T-cell (primary cell): Measurements from ENCODE around the gene MAP2. TPM values are rescaled to one million over a fixed set of nuclear protein-coding genes. Genes with fewer than 3 reads are reported as not detected.

ENCODE experiments used
- ATAC-seq, 4 experiments: fragments of 200-7000 bp in 3 of 4; fragments of 150-1000 bp in 1 of 4; cut with Tn5 transposase; replicated peaks in 1 of 4; 1 replicate in 3 of 4; 2 replicates in 1 of 4; pipeline ENCODE4 v1.10.0; 2021; ENCODE audit warnings: moderate library complexity in 3 of 4, mild to moderate bottlenecking in 2 of 4, moderate number of reproducible peaks in 1 of 4
- CTCF ChIA-PET, 2 donors: fragments of 300-600 bp; sonication (Branson Sonifier 250); formaldehyde crosslinking; loops; one replicate each; lab custom pipeline; 2022; ENCODE audit warnings: antibody characterized with exemption in 2 of 2; lab: Charles Lee
- POLR2A ChIA-PET, 2 donors: fragments of 300-600 bp; sonication (Branson Sonifier 250); formaldehyde crosslinking; loops; one replicate each; lab custom pipeline; 2022; ENCODE audit warnings: antibody characterized with exemption in 2 of 2; lab: Charles Lee
- DNase-seq, 35 experiments: peaks; one replicate each; pipeline versions ENCODE4 v3.0.0 to v3.0.0-alpha.2; 2013 to 2023
- H3K27ac ChIP-seq: one replicate; pipeline ENCODE4 v1.5.1; 2013; ENCODE audit warnings: low read length
- H3K27me3 ChIP-seq, 2 experiments: replicated peaks in 1 of 2; 1 replicate in 1 of 2; 2 replicates in 1 of 2; pipeline versions ENCODE4 v1.6.1 to v1.7.0; 2013; ENCODE audit warnings: low read length in 1 of 2, mixed read lengths in 1 of 2; ENCODE audit not compliant: control insufficient read depth in 2 of 2, insufficient read depth in 2 of 2; ENCODE audit errors: extremely low read depth in 1 of 2
- H3K36me3 ChIP-seq, 2 donors: 1 replicate in 1 of 2; 2 replicates in 1 of 2; pipeline versions ENCODE4 v1.6.1 to v1.7.0; 2013; ENCODE audit warnings: low read length in 1 of 2; ENCODE audit not compliant: control insufficient read depth in 2 of 2, insufficient read depth in 1 of 2; ENCODE audit errors: extremely low read depth in 1 of 2
- H3K4me1 ChIP-seq, 2 experiments: 1 replicate in 1 of 2; 2 replicates in 1 of 2; pipeline versions ENCODE4 v1.6.1 to v1.7.0; 2013; ENCODE audit warnings: low read length in 2 of 2, mixed read lengths in 1 of 2; ENCODE audit not compliant: insufficient read depth in 2 of 2, control insufficient read depth in 1 of 2; ENCODE audit errors: extremely low read depth in 1 of 2
- H3K4me3 ChIP-seq, 2 donors: 1 replicate in 1 of 2; 2 replicates in 1 of 2; pipeline versions ENCODE4 v1.5.1 to v1.7.0; 2013; ENCODE audit warnings: mild to moderate bottlenecking in 2 of 2, low read length in 1 of 2, moderate library complexity in 1 of 2; ENCODE audit not compliant: control insufficient read depth in 1 of 2; ENCODE audit errors: extremely low read depth in 1 of 2
- H3K9me3 ChIP-seq: 2 replicates; pipeline ENCODE4 v1.7.0; 2013
- H3K27ac Mint-ChIP-seq, 2 donors: one replicate each; pipeline ENCODE4 v1.8.0; 2020 to 2021; ENCODE audit warnings: mild to moderate bottlenecking in 2 of 2, mixed read lengths in 2 of 2
- H3K27me3 Mint-ChIP-seq, 2 donors: one replicate each; pipeline ENCODE4 v1.8.0; 2021 to 2022; ENCODE audit warnings: mixed read lengths in 2 of 2
- H3K36me3 Mint-ChIP-seq: one replicate; pipeline ENCODE4 v1.8.0; 2021; ENCODE audit warnings: mixed read lengths
- H3K4me1 Mint-ChIP-seq, 3 donors: one replicate each; pipeline ENCODE4 v1.8.0; 2020 to 2022; ENCODE audit warnings: mixed read lengths in 3 of 3, mild to moderate bottlenecking in 1 of 3
- H3K4me3 Mint-ChIP-seq, 3 donors: one replicate each; pipeline ENCODE4 v1.8.0; 2020 to 2022; ENCODE audit warnings: mild to moderate bottlenecking in 3 of 3, mixed read lengths in 3 of 3, moderate library complexity in 3 of 3
- H3K9me3 Mint-ChIP-seq, 3 donors: one replicate each; pipeline ENCODE4 v1.8.0; 2020 to 2022; ENCODE audit warnings: mixed read lengths in 3 of 3
- WGBS: methylation state at CpG from one replicate; pipeline ENCODE4 v1.1.5; 2013; ENCODE audit warnings: missing lambda C conversion rate; ENCODE audit not compliant: insufficient coverage; 5-methylcytosine and 5-hydroxymethylcytosine counted together
- total RNA-seq, 35 experiments: library from RNA in 6 of 35; stranded (reverse) in 6 of 35; fragments of 120-200 nt in 1 of 35; gene quantifications; one replicate each; pipeline versions ENCODE4 v1.2.1 to v1.2.4 and lab custom pipeline; 2013 to 2026

Gene MAP2
- total RNA-seq, 5 donors from 2014 or later (not counting 1 experiment from before 2014, with no cell fraction given) = 0.35 to 0.86 (median 0.46) TPM

DNA sequence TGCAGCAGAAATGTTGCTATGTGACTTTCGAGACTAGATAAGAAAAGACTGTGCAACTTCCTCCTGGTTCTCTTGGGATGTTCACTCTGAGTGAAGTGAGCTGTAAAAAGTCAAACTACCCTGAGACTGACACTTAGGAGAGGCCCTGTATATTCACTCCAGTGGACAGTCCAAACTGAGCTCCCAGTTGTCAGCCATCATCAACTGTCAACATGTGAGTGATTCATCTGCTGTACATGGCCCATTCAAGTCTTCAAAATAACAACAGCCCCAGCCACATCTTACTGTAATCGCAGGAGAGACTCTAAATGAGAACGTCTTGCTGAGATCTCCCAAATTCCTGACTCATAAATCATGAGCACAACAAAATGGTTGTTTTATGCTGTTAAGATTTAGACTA lies 339.3 kb downstream of the MAP2 start:
- ChIA-PET CTCF (no interaction called here), POLR2A (no interaction called here)
- Histone ChIP-seq H3K9me3 (no peaks in the 10 kb centered on the region), H3K4me3 (no peak overlapping the region), H3K4me1 (no peaks in the 10 kb centered on the region), H3K36me3 (no peaks in the 10 kb centered on the region), H3K27ac (no peak overlapping the region), H3K27me3 (no peaks in the 10 kb centered on the region)
- DNase-seq (no peak), ATAC-seq (no peak)
- WGBS = 40% methylated on average over 1 of the region's 3 CpGs
- H3K27me3 Mint-ChIP-seq = peaks cover 0 to 1% of the 10 kb centered on the region in 2 donors
- H3K36me3 Mint-ChIP-seq = no peaks in the 10 kb centered on the region
- H3K27ac Mint-ChIP-seq = no peak overlapping the region
- no peak overlapping the region for H3K4me3 Mint-ChIP-seq
- H3K4me1 Mint-ChIP-seq = no peaks in the 10 kb centered on the region
- H3K9me3 Mint-ChIP-seq = peaks cover 0 to 6% (median 0%) of the 10 kb centered on the region in 3 donors

DNA sequence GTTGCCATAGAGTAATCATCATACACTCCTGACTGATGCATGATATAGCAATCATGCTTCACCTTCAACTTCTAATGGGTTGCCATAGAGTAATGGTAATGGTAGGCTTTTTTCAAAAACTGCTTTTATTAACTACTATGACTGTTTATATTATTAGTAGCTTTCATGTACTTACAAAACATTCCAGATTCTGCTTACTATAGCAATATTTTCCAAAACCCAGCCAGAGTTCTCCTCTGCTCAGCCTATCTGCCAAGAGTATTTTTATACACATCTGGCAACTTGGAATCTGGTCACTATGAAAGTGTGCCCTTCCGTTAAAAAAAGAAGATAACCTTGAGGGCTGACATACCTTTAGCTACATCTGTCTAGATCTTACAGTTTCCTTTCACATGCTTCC lies 342.8 kb downstream of the MAP2 start:
- WGBS = 83% methylated on average over 1 of the region's 1 CpG
- ATAC-seq (no peak), DNase-seq (no peak)
- Histone ChIP-seq H3K4me3 (no peak overlapping the region), H3K27me3 (peaks cover 3 to 9% of the 10 kb centered on the region in 2 experiments), H3K36me3 (no peaks in the 10 kb centered on the region), H3K4me1 (peaks cover 0 to 3% of the 10 kb centered on the region in 2 experiments), H3K27ac (no peak overlapping the region), H3K9me3 (no peaks in the 10 kb centered on the region)
- Mint-ChIP-seq H3K4me1 (peaks cover 2 to 5% (median 5%) of the 10 kb centered on the region in 3 donors), H3K9me3 (no peaks in the 10 kb centered on the region), H3K27me3 (peaks cover 17% of the 10 kb centered on the region in 2 donors), H3K4me3 (no peak overlapping the region), H3K27ac (no peak overlapping the region), H3K36me3 (no peaks in the 10 kb centered on the region)
- ChIA-PET POLR2A (no interaction called here), CTCF (no interaction called here)

DNA sequence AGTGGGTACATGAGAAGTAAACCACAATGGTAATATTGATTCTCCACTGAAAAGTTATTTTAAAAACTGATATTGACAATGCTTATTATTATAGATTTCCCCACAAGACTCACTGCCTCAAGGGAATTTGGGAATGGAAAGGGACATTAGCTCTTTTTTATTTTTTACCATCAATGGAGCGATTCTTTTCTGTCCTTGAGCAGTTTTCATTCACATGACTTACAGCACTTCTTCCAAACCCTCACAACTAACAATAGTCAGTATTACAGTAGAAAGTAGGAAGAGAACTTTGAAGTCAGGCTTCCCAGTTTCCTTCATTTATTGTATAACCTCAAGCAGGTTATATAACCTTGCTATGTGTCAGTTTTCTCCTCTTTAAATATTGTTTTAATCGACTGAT lies 343.5 kb downstream of the MAP2 start:
- DNase-seq (no peak), ATAC-seq (no peak)
- POLR2A ChIA-PET = no interaction called here
- WGBS = no CpG with 5 or more reads among the region's 2 CpGs
- Mint-ChIP-seq H3K4me3 (no peak overlapping the region), H3K4me1 (peaks cover 2 to 5% (median 5%) of the 10 kb centered on the region in 3 donors), H3K9me3 (no peaks in the 10 kb centered on the region), H3K27ac (no peak overlapping the region), H3K27me3 (peaks cover 17% of the 10 kb centered on the region in 2 donors), H3K36me3 (no peaks in the 10 kb centered on the region)
- H3K4me3 ChIP-seq = no peak overlapping the region
- H3K4me1 ChIP-seq = peaks cover 0 to 3% of the 10 kb centered on the region in 2 experiments
- H3K27me3 ChIP-seq = peaks cover 3 to 12% of the 10 kb centered on the region in 2 experiments
- no peaks in the 10 kb centered on the region for H3K36me3 ChIP-seq
- H3K27ac ChIP-seq = no peak overlapping the region
- CTCF ChIA-PET = no interaction called here
- no peaks in the 10 kb centered on the region for H3K9me3 ChIP-seq

DNA sequence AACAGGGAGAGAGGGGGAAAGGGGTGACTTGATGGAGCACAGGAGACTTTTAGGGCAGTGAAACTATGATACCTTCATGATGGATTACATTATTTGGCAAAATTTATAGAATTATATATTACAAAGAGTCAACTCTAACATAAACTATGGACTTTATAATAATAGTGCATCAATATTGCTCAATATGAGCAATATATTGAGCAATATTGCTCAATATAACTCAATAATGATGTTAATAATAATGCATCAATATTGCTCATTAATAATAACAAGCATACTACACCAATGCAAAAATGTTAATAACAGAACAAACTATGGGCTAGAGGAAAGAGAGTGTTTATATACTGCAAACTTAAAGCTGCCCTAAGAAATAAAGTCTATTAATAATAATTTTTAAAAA lies 344.7 kb downstream of the MAP2 start:
- no peak for ATAC-seq
- Mint-ChIP-seq H3K4me3 (no peak overlapping the region), H3K27me3 (peaks cover 23 to 25% of the 10 kb centered on the region in 2 donors), H3K9me3 (no peaks in the 10 kb centered on the region), H3K4me1 (peaks cover 2 to 5% (median 5%) of the 10 kb centered on the region in 3 donors), H3K36me3 (no peaks in the 10 kb centered on the region), H3K27ac (no peak overlapping the region)
- DNase-seq = no peak
- Histone ChIP-seq H3K36me3 (no peaks in the 10 kb centered on the region), H3K9me3 (no peaks in the 10 kb centered on the region), H3K27me3 (peaks cover 7 to 12% of the 10 kb centered on the region in 2 experiments), H3K27ac (no peak overlapping the region), H3K4me1 (peaks cover 0 to 3% of the 10 kb centered on the region in 2 experiments), H3K4me3 (no peak overlapping the region)
- POLR2A ChIA-PET = no interaction called here
- CTCF ChIA-PET = no interaction called here

DNA sequence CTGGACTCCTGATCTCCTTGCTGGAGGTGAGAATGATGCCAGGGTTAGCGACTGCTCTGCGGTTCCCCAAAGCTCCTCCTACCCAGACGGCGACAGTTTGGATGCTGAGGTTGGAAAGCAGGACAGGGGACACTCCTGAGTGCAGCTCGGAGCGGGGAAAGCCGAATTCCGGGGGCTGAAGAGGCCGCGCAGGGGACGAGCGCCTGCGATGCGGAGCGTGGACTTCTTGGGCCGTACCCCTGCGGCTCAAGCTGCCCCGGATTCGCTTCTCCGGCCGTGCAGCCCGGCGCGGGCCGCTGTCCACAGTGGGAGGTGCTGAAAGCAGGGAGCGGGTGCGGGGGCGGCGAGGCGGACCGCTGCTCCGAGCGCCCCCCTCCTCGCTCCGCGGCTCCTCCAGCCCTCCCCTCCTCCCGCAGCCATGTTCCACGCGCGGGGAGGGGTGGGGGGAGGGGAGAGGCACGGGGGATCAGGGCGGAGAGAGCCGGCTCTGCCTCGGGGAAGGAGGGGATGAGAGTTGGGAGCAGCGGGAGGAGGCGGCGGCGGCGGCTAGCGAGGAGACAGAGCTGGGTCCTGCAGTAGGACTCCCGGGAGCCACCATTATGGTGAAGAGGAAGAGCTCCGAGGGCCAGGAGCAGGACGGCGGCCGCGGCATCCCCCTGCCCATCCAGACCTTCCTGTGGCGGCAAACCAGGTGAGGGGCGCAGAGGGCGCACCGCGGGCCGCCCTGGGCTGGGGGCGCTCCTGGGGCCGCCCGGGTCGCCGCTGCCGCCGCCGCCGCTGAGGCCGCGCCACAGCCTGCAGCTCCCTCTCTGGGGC lies 347.8 kb downstream of the MAP2 start, which contains the start of gene UNC80:
UNC80 (plus strand) TSS at position 359 of the 816 bp plus-strand sequence; CDS start at position 600, 241 bp downstream.
- Histone ChIP-seq H3K9me3 (no peaks in the 10 kb centered on the region), H3K36me3 (no peaks in the 10 kb centered on the region), H3K27ac (no peak within 1 kb of the TSS), H3K4me3 (no peak within 1 kb of the TSS), H3K4me1 (peaks cover 0 to 3% of the 10 kb centered on the region in 2 experiments), H3K27me3 (peaks cover 7 to 12% of the 10 kb centered on the region in 2 experiments)
- ChIA-PET CTCF (no interaction called here), POLR2A (no interaction called here)
- H3K27me3 Mint-ChIP-seq = peaks cover 24 to 27% of the 10 kb centered on the region in 2 donors
- peak in 4 of 35 experiments; percentile 1 to 6 (median 3) for DNase-seq
- peaks cover 2 to 5% (median 5%) of the 10 kb centered on the region in 3 donors for H3K4me1 Mint-ChIP-seq
- 9% methylated on average over 35 of the region's 73 CpGs for WGBS
- no peaks in the 10 kb centered on the region for H3K36me3 Mint-ChIP-seq
- H3K4me3 Mint-ChIP-seq = peak within 1 kb of the TSS in 1 of 3 donors; percentile 18
- no peaks in the 10 kb centered on the region for H3K9me3 Mint-ChIP-seq
- H3K27ac Mint-ChIP-seq = peak within 1 kb of the TSS in 1 of 2 donors; percentile 44
- peak in 1 of 4 experiments; percentile 31 for ATAC-seq

DNA sequence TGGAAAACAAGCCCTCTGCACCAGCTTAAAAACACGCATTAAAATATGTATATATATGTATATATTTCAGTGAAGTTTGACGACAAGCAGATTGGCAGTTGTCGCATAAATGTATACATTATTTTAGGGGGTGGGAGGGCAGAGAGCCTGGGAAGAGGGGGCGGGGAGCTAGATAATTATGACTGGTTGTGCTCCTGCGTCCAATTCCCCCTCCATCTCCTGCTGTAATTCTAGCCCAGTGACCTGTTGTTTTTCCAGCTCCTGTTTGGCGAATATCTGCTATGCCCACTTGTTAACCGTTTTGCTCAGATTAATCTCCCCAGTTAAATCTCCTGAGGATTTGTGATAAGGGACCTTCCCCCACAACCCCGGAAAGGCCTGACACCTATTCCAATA lies 348.4 kb downstream of the MAP2 start:
- Histone ChIP-seq H3K27ac (no peak overlapping the region), H3K4me3 (no peak overlapping the region), H3K4me1 (peaks cover 0 to 3% of the 10 kb centered on the region in 2 experiments), H3K36me3 (no peaks in the 10 kb centered on the region), H3K9me3 (no peaks in the 10 kb centered on the region), H3K27me3 (peaks cover 7 to 12% of the 10 kb centered on the region in 2 experiments)
- Mint-ChIP-seq H3K36me3 (no peaks in the 10 kb centered on the region), H3K4me1 (peaks cover 2 to 5% (median 5%) of the 10 kb centered on the region in 3 donors), H3K27me3 (peaks cover 24 to 28% of the 10 kb centered on the region in 2 donors), H3K9me3 (no peaks in the 10 kb centered on the region), H3K27ac (no peak overlapping the region), H3K4me3 (no peak overlapping the region)
- POLR2A ChIA-PET = no interaction called here
- CTCF ChIA-PET = no interaction called here
- ATAC-seq = no peak
- DNase-seq = no peak
- no CpG with 5 or more reads among the region's 8 CpGs for WGBS
